OCI-LY7 (cell line): ENCODE results near the gene TGFB1.

Experiments
- EZH2phosphoT487 ChIP-seq: fragments of 200-600 bp; sonication (generic); IDR thresholded peaks from 2 replicates; pipeline ENCODE4 v1.6.1; 2018; ENCODE audit warnings: low read depth, borderline replicate concordance, mild to moderate bottlenecking, mixed run types, antibody characterized with exemption, low read length, moderate library complexity, mixed read lengths
- TF ChIP-seq, protein P1 (sequence below): fragments of 200-600 bp; sonication (generic); conservative IDR thresholded peaks from 2 replicates; pipeline ENCODE4 v1.5.1; 2014; ENCODE audit warnings: mild to moderate bottlenecking, antibody characterized with exemption, low read length, moderate library complexity, mixed read lengths

DNA sequence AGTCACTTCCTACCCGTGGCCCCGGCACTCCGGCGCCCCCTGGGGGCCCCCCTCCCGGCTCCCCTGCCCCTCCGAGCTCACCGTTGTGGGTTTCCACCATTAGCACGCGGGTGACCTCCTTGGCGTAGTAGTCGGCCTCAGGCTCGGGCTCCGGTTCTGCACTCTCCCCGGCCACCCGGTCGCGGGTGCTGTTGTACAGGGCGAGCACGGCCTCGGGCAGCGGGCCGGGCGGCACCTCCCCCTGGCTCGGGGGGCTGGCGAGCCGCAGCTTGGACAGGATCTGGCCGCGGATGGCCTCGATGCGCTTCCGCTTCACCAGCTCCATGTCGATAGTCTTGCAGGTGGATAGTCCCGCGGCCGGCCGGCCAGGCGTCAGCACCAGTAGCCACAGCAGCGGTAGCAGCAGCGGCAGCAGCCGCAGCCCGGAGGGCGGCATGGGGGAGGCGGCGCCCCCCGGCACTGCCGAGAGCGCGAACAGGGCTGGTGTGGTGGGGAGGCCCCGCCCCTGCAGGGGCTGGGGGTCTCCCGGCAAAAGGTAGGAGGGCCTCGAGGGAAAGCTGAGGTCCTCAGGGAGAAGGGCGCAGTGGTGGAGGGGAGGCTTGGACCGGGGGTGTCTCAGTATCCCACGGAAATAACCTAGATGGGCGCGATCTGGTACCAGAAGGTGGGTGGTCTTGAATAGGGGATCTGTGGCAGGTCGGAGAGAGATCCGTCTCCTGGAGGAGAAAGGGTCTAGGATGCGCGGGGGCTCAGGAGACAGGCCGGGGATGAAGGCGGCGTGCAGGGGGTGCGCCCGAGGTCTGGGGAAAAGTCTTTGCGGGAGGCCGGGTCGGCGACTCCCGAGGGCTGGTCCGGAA is 885 bp downstream of the TGFB1 start:
- TF ChIP-seq, protein P1, sequence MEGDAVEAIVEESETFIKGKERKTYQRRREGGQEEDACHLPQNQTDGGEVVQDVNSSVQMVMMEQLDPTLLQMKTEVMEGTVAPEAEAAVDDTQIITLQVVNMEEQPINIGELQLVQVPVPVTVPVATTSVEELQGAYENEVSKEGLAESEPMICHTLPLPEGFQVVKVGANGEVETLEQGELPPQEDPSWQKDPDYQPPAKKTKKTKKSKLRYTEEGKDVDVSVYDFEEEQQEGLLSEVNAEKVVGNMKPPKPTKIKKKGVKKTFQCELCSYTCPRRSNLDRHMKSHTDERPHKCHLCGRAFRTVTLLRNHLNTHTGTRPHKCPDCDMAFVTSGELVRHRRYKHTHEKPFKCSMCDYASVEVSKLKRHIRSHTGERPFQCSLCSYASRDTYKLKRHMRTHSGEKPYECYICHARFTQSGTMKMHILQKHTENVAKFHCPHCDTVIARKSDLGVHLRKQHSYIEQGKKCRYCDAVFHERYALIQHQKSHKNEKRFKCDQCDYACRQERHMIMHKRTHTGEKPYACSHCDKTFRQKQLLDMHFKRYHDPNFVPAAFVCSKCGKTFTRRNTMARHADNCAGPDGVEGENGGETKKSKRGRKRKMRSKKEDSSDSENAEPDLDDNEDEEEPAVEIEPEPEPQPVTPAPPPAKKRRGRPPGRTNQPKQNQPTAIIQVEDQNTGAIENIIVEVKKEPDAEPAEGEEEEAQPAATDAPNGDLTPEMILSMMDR: peak; percentile 89
- TF ChIP-seq EZH2phosphoT487: no peak
